Activated naive CD8-positive, alpha-beta T cell (primary cell): Measurements from ENCODE around the gene RIOK2.

Source experiments
- H3K27ac Mint-ChIP-seq: one replicate; pipeline ENCODE4 v1.8.0; 2021; ENCODE audit warnings: mixed read lengths
- H3K27me3 Mint-ChIP-seq: one replicate; pipeline ENCODE4 v1.8.0; 2021; ENCODE audit warnings: mixed read lengths
- H3K36me3 Mint-ChIP-seq: one replicate; pipeline ENCODE4 v1.8.0; 2021; ENCODE audit warnings: mixed read lengths
- H3K4me1 Mint-ChIP-seq: one replicate; pipeline ENCODE4 v1.8.0; 2021; ENCODE audit warnings: low read depth, mixed read lengths
- H3K4me3 Mint-ChIP-seq: one replicate; pipeline ENCODE4 v1.8.0; 2021; ENCODE audit warnings: mild to moderate bottlenecking, mixed read lengths
- H3K9me3 Mint-ChIP-seq: one replicate; pipeline ENCODE4 v1.8.0; 2021; ENCODE audit warnings: low read depth, mixed read lengths

The RIOK2 gene

GRCh38 chr5:97124335-97124734, 58.7 kb downstream of the RIOK2 start:
- H3K4me1 Mint-ChIP-seq = no peaks in the 10 kb centered on the region
- no peak overlapping the region for H3K27ac Mint-ChIP-seq
- no peaks in the 10 kb centered on the region for H3K36me3 Mint-ChIP-seq
- peaks cover 3% of the 10 kb centered on the region for H3K27me3 Mint-ChIP-seq
- H3K9me3 Mint-ChIP-seq = no peaks in the 10 kb centered on the region
- no peak overlapping the region for H3K4me3 Mint-ChIP-seq

DNA sequence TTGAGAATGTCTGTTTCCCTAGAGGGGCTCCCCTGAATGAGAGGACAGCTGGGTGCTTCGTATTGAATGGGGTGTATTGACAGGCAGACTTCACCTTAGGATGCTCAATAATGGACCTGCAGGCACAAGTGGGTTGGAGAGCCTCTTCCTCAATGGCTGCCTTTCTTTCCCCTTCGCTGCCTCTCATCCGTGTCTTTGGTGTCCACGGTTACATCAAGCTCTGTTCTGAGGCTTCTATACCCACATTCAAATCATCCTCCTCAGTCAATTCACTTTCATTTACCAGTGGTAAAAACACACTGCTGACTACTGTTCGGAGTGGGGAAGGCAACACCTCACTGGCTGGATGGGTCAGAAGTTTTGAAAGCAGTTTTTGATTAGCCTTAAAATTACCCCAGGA, 61.2 kb downstream of the RIOK2 start:
- H3K4me3 Mint-ChIP-seq = no peak overlapping the region
- peaks cover 3% of the 10 kb centered on the region for H3K27me3 Mint-ChIP-seq
- H3K36me3 Mint-ChIP-seq = no peaks in the 10 kb centered on the region
- no peaks in the 10 kb centered on the region for H3K4me1 Mint-ChIP-seq
- no peak overlapping the region for H3K27ac Mint-ChIP-seq
- no peaks in the 10 kb centered on the region for H3K9me3 Mint-ChIP-seq

GRCh38 chr5:97120195-97120594, 62.9 kb downstream of the RIOK2 start:
- no peaks in the 10 kb centered on the region for H3K27me3 Mint-ChIP-seq
- no peaks in the 10 kb centered on the region for H3K9me3 Mint-ChIP-seq
- H3K4me3 Mint-ChIP-seq = no peak overlapping the region
- H3K4me1 Mint-ChIP-seq = no peaks in the 10 kb centered on the region
- H3K36me3 Mint-ChIP-seq = no peaks in the 10 kb centered on the region
- no peak overlapping the region for H3K27ac Mint-ChIP-seq

- H3K4me3 Mint-ChIP-seq = no peak overlapping the region
- H3K27ac Mint-ChIP-seq = no peak overlapping the region
- H3K36me3 Mint-ChIP-seq = no peaks in the 10 kb centered on the region
- no peaks in the 10 kb centered on the region for H3K4me1 Mint-ChIP-seq
- H3K27me3 Mint-ChIP-seq = no peaks in the 10 kb centered on the region
- no peaks in the 10 kb centered on the region for H3K9me3 Mint-ChIP-seq
Measured at GRCh38 chr5:97119007-97119390, 64.0 kb downstream of the RIOK2 start.

- Mint-ChIP-seq H3K9me3 (no peaks in the 10 kb centered on the region), H3K27ac (no peak overlapping the region), H3K4me3 (no peak overlapping the region), H3K4me1 (no peaks in the 10 kb centered on the region), H3K27me3 (no peaks in the 10 kb centered on the region), H3K36me3 (no peaks in the 10 kb centered on the region)
Measured at GRCh38 chr5:97118261-97119006, 64.6 kb downstream of the RIOK2 start.

DNA sequence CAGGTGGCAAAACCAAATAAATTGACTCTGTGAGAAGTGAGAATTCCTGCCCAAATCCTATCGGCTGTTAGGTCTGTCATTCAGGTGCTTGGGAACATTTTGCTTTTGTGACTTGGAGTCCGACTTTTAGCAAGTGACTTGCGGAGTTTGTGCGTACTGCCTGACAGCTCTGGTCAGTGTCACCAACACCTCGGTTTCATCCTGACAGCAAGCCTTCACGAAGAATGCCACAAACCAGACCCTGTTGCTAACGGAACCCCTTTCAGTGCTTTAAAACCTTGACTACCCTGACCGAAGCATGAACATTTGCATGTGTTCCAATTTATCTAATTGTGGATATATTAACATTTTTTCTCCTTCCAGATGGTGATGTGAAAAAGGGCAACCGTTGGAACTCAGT, 67.1 kb downstream of the RIOK2 start:
- Mint-ChIP-seq H3K4me1 (peaks cover 15% of the 10 kb centered on the region), H3K27me3 (no peaks in the 10 kb centered on the region), H3K4me3 (no peak overlapping the region), H3K9me3 (no peaks in the 10 kb centered on the region), H3K27ac (no peak overlapping the region), H3K36me3 (no peaks in the 10 kb centered on the region)

DNA sequence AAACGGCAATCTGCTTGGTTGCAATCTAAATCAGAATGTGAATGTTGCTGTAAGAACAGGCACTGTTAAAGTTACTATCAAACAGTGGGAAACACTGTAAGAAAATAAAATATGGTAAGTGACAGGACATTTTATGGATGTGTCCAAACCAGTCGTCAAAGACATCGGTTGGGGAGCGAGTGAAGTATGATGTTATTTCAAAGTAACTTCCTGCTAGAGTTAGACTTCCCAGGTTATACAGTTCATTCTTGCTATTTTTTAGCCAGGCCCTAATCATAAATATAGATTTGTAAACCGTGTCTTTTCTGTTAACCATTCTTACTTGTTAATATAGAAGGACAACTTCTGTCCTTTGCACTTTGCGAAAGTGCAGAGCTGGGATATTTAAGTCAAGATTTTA, 70.8 kb downstream of the RIOK2 start:
- Mint-ChIP-seq H3K9me3 (no peaks in the 10 kb centered on the region), H3K36me3 (peaks cover 3% of the 10 kb centered on the region), H3K4me1 (peaks cover 17% of the 10 kb centered on the region), H3K4me3 (no peak overlapping the region), H3K27ac (no peak overlapping the region), H3K27me3 (peaks cover 3% of the 10 kb centered on the region)

- peaks cover 17% of the 10 kb centered on the region for H3K4me1 Mint-ChIP-seq
- H3K4me3 Mint-ChIP-seq = no peak overlapping the region
- H3K9me3 Mint-ChIP-seq = no peaks in the 10 kb centered on the region
- H3K27me3 Mint-ChIP-seq = peaks cover 3% of the 10 kb centered on the region
- H3K27ac Mint-ChIP-seq = no peak overlapping the region
- H3K36me3 Mint-ChIP-seq = peaks cover 3% of the 10 kb centered on the region
Measured at GRCh38 chr5:97111616-97112015, 71.4 kb downstream of the RIOK2 start.

DNA sequence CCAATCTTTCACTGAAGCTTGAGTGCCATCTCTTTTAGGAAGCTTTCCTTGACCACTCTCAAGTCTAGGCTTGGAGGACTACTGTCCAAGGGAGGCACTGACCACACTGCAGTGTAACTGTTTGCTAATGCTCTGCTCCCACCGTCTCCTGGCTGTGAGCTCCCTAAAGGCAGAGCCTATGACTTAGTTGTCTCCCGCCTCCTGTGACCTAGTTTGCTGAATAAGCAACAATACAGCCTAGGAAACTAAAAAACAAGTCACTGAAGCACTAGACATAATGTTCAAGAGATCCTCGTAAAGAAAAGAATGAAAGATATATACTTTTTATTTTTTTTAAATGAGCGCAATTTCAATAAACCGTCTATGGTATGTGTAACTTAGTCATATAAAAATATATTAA, 72.0 kb downstream of the RIOK2 start:
- H3K9me3 Mint-ChIP-seq = no peaks in the 10 kb centered on the region
- H3K36me3 Mint-ChIP-seq = peaks cover 3% of the 10 kb centered on the region
- H3K4me1 Mint-ChIP-seq = peaks cover 17% of the 10 kb centered on the region
- no peak overlapping the region for H3K27ac Mint-ChIP-seq
- H3K4me3 Mint-ChIP-seq = no peak overlapping the region
- H3K27me3 Mint-ChIP-seq = peaks cover 3% of the 10 kb centered on the region
